Measurements from ENCODE around the gene KRTAP9-3.
"Not testable (repeated sequence)": the region's sequence is repeated elsewhere in the genome, so short reads cannot be mapped to it uniquely, and the experiment has no call there.

- TF ChIP-seq CTCF (IDR thresholded peaks at IDR 0.05); EZH2 (IDR thresholded peaks at IDR 0.05; ENCODE audit: borderline replicate concordance, insufficient read depth, low read depth, low read length, poor library complexity, severe bottlenecking): not testable (repeated sequence)
Measured at GRCh38 chr17:41237949-41238437, 5.7 kb downstream of the KRTAP9-3 start, which contains the start of gene KRTAP9-8.
